Measurements from ENCODE around the gene CDCP1.
"Not testable (repeated sequence)": the region's sequence is repeated elsewhere in the genome, so short reads cannot be mapped to it uniquely, and the experiment has no call there.

CDCP1 gene

GRCh38 chr3:45082142-45082538 is 64.0 kb downstream of the CDCP1 start:
- FAIRE-seq = no peak

DNA sequence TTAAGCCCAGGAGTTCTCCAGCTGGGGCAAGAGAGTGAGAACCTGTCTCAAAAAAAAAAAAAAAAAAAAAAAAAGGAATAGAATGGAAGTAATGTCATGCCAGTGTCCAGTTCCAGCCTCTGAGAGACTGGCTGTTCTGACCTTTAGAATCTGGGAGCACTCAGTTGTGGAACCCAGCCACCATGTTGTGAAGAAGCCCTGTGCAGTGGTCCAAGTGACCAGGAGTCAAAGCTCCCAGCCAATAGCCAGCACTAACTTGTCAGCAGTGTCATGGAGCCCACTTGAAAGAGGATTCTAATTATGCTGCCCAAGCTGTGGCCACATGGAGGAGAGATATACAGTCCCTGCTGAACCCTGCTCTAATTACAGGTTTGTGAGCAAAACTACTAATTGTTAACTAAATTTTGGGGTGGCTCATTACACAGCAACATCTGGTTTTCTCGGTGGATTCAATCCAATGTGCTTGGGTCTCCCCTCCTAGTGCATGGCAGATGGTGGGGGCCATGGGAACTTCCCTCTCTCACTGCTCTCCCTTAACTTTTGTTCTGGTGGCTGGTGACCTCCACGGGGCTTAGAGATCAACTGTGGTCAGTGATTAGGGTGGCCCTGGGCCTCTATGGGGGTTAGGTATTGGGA is 64.6 kb downstream of the CDCP1 start:
- no peak for FAIRE-seq

- FAIRE-seq = no peak
These were observed 65.4 kb downstream of the CDCP1 start for GRCh38 chr3:45080824-45081223.

DNA sequence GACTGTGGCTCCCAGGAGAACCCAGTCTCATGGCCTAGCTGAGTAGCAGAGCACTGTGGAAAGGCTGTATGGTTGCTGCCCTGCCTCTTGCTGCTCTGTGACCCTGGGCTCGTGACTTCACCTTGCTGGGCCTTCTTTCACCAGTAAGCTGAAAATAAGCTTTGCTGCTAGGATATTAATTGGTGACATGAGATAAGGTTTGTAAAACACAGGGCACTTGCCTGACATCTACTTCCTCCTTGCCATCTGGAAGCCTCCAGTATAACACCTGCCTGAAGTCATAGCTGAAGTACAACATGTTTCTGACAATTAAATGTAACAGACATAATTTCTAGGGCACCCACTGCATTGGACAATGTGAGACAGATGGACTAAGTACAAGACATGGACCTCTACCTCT is 66.5 kb downstream of the CDCP1 start:
- no peak for FAIRE-seq

DNA sequence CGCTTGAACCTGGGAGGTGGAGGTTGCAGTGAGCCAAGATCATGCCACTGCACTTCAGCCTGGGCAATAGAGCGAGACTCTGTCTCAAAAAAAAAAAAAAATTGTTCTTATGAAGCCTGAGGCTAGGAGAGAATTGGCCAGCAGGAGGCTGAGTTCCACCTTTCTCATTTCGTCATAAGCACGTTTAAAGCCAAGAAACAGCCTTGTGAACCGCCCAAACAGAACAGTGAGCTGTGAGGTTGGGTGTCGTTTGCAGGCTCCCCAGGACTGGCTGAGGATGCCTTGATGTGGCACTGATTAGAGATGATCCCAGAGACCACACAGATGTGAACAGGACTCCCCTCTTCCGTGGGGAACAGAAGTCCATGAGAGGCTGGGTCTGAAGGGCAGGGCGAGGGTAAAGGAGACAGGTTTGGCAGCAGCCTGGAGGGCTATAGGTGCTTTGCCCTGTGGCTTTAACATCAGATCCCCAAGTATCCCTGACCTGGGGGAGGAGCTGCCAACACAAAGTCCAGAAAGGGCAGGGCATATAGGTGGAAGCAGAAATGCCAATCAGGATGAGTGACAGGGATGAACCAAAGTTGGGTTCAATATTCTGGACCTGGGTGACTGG is 67.2 kb downstream of the CDCP1 start:
- no peak for FAIRE-seq

DNA sequence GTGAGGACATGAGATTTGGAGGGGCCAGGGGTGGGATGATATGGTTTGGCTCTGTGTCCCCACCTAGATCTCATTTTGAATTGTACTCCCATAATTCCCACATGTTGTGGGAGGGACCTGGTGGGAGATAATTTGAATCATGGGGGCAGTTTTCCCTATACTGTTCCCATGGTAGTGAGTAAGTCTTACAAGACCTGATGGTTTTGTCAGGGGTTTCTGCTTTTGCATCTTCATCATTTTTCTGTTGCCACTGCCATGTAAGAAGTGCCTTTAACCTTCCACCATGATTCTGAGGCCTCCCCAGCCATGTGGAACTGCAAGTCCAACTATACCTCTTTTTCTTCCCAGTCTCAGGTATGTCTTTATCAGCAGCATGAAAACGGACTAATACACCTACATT is 67.9 kb downstream of the CDCP1 start:
- FAIRE-seq = not testable (repeated sequence)

DNA sequence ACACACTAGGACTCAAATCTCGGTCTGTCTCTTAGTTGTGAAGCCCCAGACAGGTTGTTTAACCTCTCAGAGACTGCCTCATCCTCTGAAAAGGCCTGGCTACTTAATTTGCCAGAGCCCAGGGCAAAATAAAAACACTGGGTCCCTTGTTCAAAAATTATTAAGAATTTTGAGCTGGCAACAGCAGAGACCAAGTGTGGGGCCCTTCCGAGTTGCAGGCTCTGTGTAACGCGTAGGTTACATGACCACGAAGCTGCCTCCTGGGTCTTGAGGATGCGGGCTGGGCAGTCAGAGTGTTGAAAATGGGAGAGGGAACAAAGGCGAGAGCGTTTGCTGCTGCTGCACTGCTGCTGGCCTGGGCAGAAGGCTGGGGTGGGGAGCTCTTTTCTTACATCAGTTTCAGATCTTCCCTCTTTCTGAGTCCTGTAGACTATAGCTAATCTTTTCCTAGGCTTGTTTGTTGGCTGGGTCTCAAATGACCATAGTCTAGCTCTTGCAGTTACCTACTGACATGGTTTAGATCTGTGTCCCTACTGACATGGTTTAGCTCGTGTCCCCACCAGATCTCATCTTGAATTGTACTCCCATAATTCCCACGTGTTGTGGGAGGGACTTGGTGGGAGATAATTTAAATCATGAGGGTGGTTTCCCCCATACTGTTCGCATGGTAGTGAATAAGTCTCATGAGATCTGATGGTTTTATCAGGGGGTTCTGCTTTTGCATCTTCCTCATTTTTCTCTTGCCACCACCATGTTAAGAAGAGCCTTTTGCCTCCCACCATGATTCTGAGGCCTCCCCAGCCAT is 70.2 kb downstream of the CDCP1 start:
- FAIRE-seq = no peak

DNA sequence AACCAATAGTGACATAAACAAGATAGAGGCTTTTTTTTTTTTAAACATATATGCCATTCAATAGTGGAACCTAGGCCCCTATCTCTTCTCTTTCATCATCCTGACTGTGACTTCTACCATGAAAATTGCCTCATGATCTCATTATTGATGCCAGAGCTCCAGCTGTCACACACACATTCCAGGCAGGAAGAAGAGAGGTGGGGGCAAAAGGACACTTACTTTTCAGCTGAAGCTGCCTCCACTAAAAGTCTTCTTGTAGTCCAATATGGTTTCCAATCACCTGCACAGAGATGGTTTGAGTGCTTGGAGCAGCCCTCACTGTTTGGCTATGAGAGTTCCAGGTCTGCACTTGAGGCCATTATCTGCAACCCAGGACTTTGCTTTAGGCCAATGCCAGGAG is 75.1 kb downstream of the CDCP1 start:
- no peak for FAIRE-seq

- no peak for FAIRE-seq
These were observed 78.2 kb downstream of the CDCP1 start for GRCh38 chr3:45067941-45068340.

DNA sequence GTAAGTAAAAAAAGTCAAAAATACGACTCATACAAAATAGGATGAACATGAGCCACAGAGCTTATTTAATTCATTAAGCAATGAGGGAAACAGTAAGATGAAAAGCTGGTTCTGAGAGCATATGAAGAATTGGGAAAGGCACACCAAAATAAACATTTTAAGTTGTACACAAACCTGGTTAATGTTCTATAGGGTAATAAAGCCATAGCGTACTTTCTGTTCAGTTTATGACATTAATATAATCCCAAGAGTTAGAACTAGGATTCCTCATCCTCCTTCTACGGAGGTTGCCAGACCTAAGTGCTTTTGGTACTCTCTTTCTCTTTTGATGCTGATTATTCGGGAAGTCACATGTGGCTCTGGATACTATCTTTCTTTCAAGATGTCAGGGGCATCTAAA is 78.7 kb downstream of the CDCP1 start:
- no peak for FAIRE-seq

DNA sequence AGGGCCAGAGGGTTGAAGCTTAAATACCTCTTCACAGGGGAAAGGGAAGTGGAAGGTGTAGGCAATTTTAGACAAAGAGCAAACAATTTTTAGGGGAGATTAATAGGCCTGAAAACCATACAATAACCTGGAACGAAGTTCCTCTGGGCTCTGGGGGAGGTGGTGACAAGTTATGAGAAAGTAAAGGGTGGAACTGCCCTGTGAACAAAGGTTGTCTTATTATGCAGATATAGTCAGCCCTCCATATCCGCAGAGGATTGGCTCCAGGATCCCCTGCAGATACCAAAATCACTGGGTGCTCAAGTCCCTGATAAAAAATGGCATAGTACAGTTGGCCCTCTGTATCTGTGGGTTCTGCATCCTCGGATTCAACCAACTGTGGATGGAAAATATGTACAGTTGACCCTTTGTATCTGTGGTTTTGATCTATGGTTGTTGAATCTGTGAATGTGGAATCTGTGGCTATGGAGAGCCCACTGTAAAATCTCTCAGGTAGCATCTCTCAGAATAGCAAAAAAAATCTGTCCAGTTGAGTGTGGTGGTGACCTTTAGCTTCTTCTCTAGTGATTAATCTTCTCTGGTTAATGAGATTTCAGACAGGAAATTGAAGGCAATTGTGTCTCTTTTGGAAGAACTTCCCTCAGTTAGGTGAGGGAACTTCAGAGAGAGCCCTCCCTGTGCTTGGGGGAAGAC is 79.9 kb downstream of the CDCP1 start:
- no peak for FAIRE-seq

- no peak for FAIRE-seq
These were observed 80.8 kb downstream of the CDCP1 start for GRCh38 chr3:45065373-45065720.

DNA sequence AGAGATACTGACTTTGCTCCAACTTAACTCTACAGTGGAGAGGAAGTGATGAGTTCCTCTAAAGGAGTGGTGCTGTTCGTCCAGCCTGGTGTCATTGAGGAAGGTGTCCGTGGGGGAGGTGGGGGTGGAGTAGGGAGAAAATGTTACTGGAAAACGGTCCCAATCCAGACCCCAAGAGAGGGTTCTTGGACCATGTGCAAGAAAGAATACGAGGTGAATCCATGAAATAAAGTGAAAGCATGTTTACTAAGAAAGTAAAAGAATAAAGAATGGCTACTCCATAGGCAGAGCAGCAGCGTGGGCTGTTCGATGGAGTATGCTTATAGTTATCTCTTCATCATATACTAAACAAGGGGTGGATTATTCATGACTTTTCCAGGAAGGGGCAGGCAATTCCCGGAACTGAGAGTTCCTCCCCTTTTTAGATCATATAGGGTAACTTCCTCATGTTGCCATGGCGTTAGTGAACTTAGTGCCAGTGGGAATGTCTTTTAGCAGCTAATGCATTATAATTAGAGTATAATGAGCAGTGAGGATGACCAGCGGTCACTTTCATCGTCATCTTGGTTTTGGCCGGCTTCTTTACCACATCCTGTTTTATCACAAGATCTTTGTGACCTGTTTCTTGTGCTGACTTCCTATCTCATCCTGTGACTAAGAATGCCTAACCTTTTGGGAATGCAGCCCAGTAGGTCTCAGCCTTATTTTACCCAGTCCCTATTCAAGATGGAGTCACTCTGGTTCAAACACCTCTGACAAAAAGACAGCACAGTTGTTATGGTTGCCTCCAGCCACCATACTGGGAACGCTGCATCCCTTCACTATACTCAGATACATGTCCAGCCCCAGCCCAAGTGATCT is 81.4 kb downstream of the CDCP1 start:
- no peak for FAIRE-seq

DNA sequence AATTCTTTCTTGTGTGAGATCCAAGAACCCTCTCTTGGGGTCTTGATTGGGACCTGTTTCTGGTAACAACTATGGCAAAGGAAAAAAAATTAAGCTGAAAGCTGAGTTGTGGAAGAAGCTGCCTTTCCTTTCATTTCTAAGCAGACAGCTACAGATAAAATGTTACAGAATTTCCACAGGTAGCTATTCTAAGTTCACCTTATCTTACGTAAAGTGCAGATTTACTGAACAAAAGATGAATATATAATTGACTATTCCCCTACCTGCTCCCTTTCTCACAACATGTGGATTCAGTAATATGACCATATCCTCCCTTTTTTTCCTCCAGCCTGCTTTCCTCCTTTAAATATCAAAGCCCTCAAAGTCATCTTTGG is 83.5 kb downstream of the CDCP1 start:
- FAIRE-seq = no peak

- no peak for FAIRE-seq
These were observed 85.8 kb downstream of the CDCP1 start for GRCh38 chr3:45060165-45060892.

DNA sequence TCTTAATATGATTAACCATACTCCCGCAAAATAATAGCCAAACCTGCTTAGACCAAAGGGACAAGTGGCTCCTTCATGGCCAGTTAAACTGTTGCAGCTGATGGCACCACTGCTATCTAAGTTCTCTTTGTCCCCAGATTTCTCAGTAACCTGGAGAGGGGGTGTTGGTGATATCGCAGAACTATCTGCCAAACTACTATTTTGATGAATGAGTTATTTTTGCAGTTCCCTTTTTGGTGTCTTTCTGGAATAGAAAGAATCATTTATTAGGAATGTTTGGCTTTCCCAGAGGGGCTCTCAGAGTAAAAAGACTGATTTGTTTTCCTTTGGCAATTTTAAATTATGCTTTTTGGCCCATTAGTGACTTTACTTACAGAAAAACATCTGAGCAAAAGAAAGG is 87.0 kb downstream of the CDCP1 start:
- no peak for FAIRE-seq

DNA sequence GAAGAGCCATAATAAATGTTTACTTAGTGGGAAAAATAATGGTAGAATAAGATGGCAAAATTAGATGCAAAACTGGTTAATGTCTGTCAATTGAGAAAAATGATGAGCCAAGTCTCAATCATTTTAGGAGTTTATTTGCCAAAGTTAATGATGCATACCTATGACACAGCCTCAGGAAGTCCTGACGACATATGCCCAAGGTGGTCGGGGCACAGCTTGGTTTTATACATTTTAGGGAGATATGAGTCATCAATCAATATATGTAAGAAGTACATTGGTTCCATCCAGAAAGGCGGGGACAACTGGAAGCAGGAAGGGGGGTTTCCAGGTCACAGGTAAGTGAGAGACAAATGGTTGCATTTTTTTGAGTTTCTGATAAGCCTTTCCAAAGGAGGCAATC is 88.6 kb downstream of the CDCP1 start:
- FAIRE-seq = no peak

DNA sequence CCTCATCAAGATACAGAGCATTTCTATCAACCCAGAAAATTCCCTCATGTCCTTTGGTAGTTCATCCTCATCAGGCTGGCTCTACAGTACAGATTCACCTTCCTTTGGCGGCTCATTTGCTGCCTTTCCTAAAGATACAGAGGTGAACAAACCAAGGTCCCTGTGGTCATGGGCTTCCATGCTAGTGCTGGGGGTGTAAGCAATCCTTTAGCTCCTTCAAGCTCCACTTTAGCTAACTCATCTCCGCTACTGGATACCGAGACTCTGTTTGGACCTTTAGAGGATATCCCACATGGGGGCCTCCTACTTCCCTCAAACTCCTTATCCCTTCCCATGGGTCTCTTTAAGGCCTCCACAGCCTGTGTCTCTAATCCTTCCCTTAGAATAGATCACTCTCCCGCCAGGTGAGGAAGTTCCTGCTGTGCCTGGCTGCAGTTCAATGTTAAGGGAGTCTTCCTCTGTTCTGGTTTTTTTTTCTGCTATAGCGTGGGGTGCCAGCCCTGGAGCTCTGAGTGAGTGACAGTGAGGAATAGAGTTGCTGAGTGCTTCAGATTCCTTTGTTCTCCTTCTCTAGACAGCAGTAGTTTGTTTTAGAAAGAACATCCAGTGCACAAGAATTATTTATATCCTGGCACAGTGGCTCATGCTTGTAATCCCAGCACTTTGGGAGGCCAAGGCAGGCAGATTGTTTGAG is 89.4 kb downstream of the CDCP1 start:
- no peak for FAIRE-seq

DNA sequence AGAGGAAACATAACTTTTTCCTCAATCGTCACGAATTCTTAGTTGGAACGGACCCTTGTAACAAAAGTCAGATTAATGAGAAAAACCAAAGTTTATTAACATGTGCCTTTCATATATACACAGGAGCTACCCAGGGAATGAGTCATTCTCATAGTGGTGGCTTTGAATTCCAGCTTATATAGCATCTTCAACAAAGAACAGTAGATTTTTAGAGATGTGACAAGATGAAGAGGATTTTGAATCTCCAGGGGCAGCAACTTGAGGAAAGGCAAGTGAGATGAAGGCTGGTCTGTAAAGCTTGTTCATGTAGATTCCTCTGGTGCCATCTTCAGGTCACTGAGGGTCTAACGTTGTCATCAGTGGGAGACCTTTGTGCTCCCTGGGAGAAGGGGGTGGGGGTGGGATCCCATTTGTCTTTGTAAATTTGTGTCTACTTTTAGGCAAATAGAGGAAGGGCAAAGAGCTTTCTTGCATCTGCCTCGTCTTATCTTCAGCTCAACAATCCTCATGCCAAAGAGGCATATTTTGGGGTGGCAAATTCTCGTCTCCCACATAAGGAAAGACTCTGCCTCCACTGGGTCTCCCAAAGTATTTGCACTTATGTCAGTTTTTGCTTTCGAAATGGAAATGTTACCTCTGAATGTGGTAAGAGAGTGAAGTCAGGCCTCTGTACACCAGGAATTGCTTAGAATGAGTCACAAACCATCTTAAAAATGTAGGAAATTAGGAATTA is 90.6 kb downstream of the CDCP1 start:
- no peak for FAIRE-seq

DNA sequence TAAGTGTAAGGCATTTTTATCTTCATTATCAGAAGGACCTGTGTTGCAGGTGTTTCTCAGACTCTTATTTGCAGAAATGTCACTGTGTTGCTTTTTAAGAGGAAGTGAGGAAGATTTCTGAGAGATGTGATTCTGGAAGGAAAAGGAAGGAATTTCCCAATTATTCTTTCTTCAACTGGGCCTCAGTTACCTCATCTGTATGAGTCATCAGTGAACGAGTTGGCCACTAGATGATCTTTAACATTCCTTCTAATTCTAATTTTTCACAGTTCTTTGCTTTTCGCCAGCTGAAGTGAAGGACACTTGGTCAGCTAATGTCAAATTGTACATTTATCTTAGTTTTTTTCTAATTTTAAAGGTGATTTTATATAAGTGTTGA is 91.2 kb downstream of the CDCP1 start:
- no peak for FAIRE-seq
